Stimulated activated CD8-positive, alpha-beta memory T cell treated with anti-CD3 and anti-CD28 coated beads, Interleukin-15, amount 100 ng/mL, for 4 hours (primary cell): ENCODE data around the gene PIGO.

Experiments
- DNase-seq, 2 donors: peaks; one replicate each; pipeline ENCODE4 v3.0.0-alpha.2; 2020; ENCODE audit warnings: low read depth in 2 of 2

PIGO gene

DNA sequence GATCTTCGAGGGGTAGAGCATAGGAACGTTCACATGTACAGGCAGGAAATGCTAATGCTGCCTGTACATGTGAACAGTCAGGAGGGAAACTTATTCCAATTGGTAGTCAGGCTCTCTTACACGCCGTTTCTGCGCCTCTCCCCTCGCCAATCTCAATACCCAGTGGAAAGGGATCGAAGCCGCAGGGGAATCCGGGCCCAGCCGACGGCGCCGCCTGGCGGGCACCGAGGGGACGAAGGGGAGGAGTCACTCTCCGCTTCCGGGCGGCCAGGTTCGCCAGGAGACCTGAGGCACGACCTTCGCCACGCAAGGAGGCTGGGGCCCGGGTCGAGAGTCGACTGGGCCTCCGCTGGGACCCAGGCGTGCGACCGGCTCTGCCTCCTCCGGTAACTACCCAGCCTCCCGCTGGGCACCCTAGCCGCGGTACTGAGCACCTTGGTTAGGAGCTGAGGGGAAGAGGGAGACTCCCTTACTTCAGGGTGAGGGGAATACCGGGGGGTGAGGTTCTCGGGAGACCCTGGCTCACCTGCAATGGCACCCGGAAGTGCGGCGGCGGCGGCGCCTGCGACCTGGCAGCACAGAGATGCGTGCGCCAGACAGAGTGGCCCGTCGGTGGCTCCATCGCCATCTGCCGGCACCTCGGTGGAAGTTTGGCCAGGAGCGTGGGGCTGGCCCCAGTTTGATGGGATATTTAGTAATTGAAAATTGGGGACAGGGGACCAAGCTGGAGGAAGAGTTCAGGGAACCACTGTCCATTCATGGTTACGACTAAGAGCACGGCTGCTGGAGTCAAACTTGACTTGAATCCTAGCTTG is at the start of gene PIGO:
TSS of gene PIGO (minus strand) at position 557 of the 815 bp plus-strand sequence. CDS start 1,026 bp downstream, outside the sequence.
- DNase-seq: peak; percentile 74

DNA sequence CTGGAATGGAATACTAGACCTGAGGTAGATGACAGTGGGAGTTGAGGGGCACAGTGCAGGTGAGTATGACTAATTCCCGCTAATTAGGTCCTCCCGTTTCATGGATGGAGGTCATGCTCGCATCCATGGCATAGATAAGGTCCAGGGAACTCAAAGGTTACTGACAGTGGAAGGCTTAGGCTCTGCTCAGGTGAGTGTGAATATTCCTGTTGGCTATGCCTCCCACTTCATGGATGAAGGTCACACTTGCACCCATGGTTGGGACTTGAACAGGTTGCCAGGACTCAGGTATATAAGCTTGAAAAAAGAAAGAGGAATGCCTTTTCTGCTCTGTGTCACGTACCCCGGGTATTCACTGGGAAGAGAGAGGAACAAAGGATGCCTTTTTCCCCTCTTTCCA is 45.6 kb upstream of the PIGO start:
- no peak for DNase-seq

DNA sequence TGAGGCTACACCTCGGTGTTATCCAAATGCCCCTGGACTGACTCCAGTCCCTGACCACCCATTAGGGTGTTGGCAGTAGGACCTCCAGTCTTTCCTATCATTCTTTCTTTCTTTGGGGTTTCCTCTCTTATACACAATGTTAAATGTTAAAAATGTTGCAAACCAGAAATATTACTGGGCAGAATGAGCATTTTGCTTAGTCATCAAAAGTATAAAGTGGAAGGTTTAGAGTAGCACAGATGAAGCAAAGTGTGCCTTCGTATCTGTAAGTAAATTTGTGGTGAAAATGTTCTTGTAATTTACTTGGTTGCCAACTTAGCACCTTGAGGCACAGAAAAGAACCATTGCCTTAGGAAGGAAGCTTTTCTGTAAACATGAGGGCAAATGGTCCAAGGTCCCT is 43.7 kb upstream of the PIGO start:
- DNase-seq: no peak

DNA sequence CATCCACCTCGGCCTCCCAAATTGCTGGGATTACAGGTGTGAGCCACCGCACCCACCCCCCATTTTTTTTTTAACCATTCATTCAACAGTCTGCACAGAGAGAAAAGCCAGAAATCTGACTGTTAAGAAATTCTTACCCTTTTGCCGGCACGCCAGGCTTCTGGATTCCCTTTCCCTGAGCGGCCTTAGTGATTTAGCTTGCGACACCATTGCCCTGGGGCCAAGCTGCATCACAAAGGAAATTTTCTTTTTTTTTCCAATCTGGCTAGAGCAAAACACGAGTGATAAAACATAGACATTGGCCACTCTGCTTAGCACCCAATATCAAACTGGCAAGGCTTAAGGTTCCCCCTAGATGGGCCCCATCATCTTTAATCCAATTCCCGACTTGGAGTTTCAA is 40.5 kb upstream of the PIGO start:
- DNase-seq: no peak

DNA sequence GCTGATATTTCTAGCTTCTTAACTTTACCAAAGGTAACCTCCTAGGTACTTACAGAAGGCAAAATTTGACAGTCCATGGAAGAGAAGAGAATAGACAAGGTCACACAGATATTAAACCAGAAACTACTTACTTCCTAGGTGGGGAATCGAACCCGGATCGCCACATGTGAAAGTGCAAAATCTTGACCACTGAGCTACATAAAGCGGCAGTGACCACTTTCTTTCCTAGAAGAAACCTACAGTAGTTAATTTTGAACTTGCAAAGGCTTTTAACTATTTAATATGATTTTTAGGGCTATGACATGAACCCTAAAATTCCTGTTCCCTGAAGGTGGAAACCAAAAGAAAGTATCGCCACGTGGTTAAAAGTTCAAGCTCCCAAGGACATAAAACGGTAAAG is 39.6 kb upstream of the PIGO start:
- no peak for DNase-seq

DNA sequence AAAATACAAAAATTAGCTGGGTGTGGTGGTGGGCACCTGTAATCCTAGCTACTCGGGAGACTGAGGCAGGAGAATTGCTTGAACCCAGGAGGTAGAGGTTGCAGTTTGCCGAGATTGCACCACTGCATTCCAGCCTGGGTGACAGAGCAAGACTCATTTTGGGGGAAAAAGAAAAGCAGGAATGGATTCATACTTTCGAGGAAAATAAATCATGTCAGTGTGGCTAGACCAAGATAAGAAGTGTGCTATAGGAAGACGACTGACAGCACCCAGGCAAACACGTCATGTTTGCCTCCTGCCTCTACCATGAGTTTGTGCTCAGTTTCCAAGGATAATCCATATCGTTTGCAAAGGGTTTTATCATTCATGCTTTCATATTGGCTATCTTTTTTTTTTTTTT is 38.5 kb upstream of the PIGO start:
- no peak for DNase-seq

DNA sequence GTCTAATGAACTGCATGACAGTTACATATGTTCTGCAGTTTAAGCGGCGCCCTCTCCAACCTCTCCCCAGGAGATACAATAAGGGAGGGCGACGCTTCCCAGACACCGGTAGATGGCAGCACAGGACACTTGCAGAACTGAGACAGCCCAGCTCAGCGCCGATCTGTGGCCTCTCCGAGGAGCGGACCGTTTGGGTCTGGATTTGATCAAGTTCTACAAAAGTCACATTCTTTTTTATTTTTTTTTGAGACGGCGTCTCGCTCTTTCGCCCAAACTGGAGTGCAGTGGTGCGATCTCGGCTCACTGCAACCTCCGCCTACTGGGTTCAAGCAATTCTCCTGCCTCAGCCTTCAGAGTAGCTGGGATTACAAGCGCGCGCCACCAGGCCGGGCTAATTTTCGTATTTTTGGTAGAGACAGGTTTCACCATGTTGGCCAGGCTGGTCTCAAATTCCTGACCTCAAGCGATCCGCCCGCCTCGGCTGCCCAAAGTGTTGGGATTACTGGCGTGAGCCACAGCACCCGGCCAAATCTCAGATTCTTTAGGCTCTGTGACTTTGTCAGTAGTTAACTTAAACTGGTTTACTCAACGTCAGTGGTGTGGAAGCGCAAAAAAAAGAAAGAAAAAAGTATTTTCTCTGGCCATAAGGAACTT is 20.6 kb upstream of the PIGO start:
- DNase-seq: peak; percentile 58 to 76

DNA sequence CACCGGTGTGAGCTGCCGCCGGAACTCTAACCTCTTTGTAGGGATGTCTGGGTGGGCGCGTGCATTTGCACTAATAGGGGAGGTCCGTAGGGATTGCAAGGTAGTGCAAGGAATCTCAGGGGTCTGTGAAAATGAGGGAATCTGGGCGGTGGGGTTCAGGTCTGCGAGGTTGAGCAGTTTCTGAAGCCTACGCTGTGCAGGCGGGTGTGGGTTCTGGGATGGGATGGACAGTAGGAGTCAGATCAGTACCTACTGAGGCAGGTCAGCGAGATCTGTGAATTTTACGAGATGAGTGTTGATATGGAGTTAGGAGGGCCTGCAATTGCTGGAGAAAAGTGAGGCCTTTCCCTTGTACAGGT is 20.1 kb upstream of the PIGO start:
- DNase-seq: no peak

DNA sequence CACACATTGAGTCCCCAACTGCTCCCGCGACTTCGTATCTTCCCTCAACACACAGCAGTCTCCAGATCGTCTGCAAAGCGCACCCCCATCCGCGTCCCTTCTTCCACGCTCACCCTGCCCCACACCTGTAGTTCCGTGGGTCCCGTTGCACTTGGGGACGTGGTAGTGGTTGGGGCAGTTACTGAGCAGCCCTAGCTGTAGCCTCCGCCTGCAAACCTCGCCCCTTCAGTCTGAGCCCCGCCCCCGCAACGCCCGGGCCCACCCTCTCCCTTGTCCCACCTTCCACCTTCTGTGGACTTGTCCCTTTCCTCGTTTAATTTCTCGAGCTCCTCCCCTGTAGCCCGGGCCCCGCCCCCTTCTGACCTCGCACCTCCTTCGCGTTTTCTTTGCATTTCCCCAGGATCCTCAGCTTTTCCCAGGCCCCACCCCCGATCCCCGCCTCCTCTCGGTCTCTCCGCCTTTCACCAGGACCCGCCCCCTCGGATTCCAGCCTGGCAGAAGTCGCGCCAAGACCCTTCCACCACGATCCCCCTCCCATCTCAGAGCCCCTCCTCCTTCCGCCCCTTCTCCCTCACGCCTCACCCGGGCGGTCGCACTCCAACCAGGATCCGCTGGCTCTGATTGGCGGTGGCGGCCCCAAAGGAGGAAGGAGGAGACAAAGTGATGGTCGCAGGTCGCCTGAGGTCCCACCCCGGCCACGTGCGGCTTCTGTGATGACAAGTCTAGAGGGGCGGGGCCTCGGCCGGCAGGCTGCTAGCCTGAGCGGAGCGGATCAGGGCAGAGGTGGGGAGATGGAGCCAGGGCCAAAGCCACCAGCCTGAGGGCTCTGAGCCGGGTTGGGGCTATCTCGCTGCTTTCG is 19.5 kb upstream of the PIGO start, which contains the start of gene ATOSB:
TSS of gene ATOSB (minus strand) at position 183 of the 859 bp plus-strand sequence. CDS start 7,588 bp downstream, outside the sequence.
- peak; percentile 78 to 85 for DNase-seq

DNA sequence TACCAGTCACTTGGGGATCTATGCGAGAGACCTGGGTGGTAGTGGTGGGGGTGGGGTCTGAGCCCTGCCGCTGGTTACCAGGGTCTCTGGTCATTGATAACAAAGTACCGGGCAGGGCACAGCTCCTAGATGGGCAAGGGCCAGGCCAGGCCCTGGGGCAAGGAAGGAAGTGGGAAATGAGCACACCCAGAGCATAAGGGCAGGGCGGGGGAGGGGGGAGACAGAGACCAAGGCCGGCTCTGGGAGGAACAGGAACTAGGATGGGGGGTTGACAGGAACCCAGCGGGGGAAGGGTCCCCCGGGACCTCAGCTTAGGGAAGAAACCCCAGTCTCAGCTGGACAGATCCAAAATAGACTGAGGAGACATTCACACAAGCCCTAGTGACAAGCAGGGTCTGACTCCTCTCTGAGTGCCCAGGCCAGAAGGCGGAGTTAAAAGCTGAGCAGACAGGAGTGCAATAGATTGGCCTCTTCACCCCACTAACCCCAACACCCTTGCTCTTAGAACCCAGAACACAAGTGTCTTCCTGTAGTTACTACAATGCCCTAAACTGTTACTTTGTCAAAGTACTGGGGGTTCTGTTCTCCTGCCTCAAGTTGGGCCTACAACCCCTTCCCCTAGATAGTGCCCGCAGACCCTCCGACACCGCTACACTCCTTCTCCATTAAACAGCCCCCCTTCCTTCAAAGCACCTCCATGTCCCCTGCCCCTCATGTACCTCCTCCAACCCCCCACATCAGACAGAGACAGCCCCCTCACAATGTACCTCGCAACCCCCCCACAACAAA is 18.6 kb upstream of the PIGO start:
- DNase-seq: no peak

DNA sequence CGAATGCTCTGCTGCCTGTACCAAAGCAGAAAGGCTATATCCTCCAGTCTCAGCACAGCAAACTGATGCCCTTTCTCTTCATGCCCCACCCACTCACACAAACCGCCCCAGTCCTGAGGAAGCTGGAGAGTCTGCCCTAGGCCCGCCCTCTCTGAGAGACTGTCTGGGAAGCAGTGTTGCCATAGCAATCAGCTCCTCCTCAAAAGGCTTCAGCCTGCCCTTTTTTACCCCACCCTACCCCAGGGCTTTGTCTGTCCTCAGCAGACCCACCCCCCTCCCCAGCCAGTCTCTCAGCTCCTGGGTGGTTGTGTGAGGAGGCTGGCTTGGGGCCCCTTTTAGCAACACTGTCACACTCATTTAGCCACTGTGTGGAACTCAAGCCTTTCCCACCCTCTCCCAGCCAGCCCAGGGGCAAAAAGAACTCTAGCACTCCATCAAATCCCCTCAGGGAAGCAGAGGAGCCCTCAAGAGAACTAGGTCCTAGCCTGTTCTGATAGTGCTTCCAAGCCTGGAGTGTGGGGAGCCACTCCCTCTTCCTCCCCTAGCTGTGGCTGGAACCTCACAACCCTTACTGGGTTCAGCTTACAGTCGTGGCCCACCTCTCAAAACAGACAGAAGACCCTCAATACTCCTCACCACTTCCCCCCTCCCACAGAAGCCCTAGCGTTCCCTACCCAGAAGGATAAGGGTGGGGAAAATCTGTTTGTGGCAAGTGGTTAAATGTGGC is 17.9 kb upstream of the PIGO start:
- peak in 1 of 2 donors; percentile 34 for DNase-seq

DNA sequence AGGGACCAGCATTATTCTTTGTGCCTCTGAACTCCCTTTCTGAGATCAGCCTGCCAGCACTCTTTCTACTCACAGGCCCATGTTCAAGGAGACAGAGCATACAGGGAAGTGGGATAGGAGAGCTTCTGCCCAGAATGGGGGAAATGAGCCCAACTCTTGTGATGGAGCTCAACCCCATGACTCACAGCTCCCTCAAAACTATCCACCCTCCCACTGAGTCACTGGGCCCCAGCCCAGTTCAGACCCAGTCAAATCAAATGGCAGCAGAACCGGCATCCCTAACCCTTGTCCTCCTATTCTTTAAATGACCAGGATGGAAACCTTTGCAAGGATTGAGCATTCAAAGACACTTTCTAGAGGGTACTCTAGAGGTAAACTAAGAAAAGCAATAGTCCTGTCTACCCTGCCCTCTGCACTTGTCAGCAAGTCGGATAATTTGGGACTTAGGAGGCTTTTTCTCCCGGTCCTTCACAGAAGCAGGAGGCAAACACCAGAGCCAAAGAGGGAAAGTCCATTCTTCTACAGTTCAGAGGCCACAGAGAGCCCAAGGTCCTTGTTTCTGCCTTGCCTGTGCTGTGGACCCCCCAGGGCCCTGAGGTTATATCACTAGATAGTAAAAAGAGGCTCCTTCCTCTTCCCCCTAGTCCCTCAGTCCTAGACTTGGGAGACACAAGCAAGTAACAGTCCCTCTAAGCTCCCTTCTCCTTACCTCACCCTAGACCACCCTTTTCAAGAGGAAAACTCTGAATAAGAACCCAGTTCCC is 16.0 kb upstream of the PIGO start:
- no peak for DNase-seq

DNA sequence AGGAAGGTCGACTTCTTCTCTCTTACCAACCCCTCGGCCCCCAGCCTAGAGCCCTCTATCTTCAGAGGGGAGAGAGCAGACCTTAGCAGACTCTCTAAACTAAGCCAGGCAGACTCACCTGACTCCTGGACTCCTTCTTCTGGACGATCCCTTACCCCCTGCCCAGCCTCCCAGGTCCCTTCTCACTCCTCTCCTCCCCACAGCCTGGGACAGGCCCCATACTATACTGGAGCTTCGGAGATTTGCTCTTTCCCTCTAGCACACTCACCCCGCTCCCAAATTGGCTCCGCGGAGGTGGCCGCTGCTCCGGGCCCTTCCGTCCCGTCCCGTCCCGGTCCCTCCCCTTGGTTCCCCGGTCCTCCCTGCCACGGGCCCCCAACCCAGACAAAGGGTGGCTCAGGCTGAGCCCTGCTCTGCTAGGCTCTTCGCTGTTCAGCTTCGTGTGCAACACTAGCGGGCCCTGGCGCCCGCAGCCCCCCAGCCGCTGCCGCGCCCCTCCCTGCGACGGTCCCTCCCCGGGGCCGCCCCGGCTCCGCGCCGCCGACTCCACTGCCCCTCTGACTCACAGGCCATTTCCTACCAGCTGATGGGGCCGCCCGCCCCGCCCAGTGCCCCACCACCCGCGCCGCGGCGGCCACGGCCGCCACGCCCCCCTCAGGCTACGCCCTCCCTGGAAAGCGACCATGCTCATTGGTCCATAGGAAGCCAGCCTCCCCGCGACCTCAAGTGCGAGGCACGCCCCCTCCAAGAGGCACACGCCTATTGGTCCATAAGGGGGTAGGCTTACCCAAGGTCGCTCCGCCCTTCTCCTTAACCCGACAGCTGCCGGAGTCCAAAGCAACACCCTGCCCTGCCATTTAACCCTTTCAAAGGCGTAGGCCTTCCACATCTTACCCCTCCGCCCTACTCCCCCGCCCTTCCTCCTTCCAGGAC is 14.9 kb upstream of the PIGO start:
- peak; percentile 91 for DNase-seq

DNA sequence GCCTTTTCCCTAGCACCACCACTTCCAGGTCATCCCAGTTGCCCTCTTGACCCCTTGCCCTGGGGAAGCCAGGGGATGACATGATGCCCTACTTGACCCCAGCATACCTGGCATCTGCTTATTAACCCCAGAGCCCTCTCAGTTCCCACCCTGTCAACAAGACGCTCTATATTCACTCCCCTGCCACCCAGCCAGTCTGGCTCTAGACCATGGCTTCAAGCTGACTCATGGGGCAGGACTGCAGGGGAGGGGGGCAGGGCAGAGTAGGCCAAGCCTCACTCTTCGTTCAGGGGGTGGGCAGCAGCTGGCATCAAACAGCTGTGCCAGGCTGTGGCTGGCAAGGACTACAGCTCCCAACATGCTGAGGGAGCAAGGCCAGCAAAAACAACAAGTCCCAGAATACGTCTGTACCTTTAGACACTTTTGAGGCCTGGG is 14.0 kb upstream of the PIGO start:
- no peak for DNase-seq

DNA sequence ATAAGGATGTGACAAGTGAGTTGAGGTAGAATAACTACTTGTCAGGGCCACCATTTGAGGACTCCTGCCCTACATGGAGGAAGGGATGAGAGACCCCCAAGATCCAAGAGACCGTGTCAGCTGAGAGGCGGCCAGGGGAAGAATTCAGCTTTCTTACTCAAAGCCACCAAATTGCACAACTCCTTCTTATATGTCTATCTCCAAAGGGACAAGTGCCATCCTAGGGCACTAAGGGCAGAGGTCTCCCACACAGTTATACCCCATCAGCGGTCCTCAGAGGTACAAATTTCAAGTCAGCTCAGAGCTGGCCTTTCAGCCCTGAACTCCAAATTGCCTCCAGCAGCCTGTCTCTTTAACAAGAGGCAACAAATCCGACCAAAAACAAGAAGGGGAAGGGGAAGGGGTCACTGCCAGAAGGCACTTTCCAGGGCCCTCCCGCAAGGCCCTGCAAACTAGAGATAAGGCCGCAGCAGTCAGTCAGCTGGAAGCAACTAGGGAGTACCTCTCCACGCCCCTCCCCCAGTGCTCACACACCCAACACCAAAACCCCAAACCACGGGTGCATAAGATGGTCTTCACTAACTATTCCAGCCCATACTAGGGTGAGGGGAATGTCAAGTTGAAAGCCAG is 12.7 kb upstream of the PIGO start:
- no peak for DNase-seq

DNA sequence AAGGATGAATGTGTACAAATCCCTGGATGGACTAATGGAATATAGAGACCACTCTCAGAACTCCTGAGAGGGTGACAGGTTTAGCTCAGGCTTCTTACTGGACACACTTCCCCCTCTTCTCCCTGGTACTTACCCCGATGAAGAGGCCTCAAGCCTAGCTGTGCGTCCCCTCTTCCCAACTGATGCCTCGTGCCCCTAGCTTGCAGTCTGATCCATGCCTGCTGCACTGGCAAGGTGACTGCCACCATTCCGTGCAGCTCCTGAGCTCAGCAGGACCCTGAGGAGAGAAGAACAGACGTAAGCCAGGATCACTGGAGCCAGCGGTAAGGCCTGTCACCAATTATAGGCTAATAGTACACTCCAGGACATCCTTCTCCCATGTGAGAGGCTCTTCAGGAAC is 12.1 kb upstream of the PIGO start:
- DNase-seq: no peak

DNA sequence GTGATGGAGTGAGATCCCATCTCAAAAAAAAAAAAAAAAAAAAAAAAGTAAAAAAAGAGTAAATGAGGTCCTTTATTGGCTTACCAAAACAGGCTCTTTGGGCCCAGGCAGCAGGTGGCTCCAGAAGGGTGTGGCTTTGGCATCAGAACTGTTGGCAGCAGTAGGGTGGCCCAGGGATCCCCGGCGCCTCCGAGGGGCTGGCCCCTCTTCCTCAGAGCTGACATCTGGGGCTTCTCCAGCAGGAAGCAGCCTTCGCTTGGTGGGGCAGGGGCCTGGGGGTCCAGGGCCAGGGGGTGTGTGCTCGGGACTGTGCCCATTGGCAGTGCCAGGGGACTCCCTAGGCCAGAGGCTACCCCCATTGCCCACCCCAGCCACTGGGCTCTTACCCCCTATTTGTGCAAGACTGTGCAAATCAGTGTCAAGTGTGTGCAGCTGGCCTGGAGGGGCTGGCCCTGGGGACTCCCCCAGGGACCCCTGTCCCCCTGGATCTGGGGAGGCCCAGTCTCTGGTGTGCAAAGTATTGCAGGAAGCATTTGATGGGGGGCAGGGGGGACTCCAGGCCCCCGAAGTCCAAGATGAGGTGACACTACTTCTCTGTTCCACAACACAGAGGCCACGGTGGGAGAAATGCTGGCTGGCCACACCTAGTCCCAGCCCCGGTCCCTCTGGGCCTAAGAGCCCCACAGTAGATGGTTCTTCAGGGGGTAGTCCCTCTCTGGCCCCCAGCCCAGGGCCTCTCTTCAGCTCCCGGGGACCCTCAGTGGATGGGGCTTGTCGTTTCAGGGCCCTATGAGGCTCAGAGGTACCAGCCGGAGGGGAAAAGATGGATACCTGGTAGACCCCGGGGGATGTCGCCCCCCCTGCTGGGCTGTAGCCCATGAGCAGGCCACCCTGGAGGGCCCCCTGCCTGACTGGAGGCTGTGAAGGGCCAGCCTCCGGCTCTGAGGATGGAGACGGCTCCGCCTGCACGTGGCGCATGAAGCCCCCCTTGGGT is 11.2 kb upstream of the PIGO start:
- no peak for DNase-seq
